HG03108 (cell line): ENCODE measurements around the gene CREB5.

Experiments
- ATAC-seq: cut with Tn5 transposase; IDR thresholded peaks from one replicate; pipeline ENCODE4 v1.9.1; 2021; ENCODE audit warnings: moderate library complexity; ENCODE audit not compliant: unreplicated experiment

CREB5 gene

DNA sequence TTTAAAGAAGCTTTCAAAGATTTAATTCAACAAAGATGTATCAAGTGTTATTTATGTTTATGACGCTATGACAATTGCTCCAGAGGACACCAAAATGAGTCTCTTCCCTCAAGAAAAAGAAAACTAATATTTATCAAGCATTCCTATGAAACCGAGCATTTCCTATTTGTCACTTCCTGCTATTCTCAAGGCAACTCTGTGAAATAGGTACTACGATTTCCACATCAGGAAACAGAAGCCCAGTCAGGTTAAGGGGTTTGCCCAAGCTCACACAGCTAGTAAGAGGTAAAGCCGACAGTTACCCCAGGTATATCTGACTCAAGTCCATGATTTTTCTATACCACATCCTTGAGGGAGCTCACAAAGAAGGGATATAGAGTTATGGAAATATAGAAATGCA is 459.9 kb downstream of the CREB5 start:
- ATAC-seq: no peak

DNA sequence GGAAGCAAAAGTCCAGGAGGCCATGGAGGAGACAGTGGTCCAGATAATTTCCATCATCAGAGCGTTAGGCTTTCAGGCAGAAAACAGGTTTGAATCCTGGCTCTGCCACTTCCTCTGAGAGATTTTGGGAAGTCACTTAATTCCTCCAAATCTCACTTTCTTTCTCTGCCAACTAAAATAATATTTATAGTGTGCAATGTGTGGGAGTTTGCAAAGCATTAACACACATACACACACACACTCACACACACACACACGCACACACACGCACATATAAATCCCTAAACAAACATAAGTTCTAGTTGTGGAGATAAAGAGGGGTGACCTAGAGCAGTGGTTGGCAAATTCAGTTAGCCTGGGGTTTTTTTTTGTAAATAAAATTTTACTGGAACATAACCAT is 461.0 kb downstream of the CREB5 start:
- no peak for ATAC-seq

- ATAC-seq: no peak
Measured at GRCh38 chr7:28874001-28874400, 461.7 kb downstream of the CREB5 start.
